Stimulated activated CD8-positive, alpha-beta memory T cell treated with anti-CD3 and anti-CD28 coated beads, Interleukin-15, amount 100 ng/mL, for 24 hours (primary cell): ENCODE data around the gene FOXN3.

Source experiments
- DNase-seq: peaks from one replicate; pipeline ENCODE4 v3.0.0-alpha.2; 2020; ENCODE audit warnings: low read depth

The FOXN3 gene

GRCh38 chr14:89417091-89417464 lies at the start of gene FOXN3:
Gene FOXN3, minus strand, starts transcription at chr14:89417233. Its CDS starts 4,757 bp downstream, at chr14:89412476.
- peak; percentile 60 for DNase-seq

GRCh38 chr14:89466484-89466883 lies 49.5 kb upstream of the FOXN3 start:
- no peak for DNase-seq

- DNase-seq = no peak
Measured at GRCh38 chr14:89465876-89466275, 48.8 kb upstream of the FOXN3 start.

- DNase-seq = no peak
Measured at GRCh38 chr14:89461256-89461655, 44.2 kb upstream of the FOXN3 start.

GRCh38 chr14:89458713-89459420 lies 41.8 kb upstream of the FOXN3 start:
- no peak for DNase-seq

- no peak for DNase-seq
Measured at GRCh38 chr14:89457007-89457406, 40.0 kb upstream of the FOXN3 start.

GRCh38 chr14:89455412-89455811 lies 38.4 kb upstream of the FOXN3 start:
- no peak for DNase-seq

- DNase-seq = no peak
Measured at GRCh38 chr14:89454996-89455395, 38.0 kb upstream of the FOXN3 start.

GRCh38 chr14:89452281-89452680 lies 35.2 kb upstream of the FOXN3 start:
- no peak for DNase-seq

GRCh38 chr14:89451229-89451628 lies 34.2 kb upstream of the FOXN3 start:
- no peak for DNase-seq

- DNase-seq = no peak
Measured at GRCh38 chr14:89447182-89447944, 30.3 kb upstream of the FOXN3 start.

GRCh38 chr14:89445273-89445973 lies 28.4 kb upstream of the FOXN3 start:
- no peak for DNase-seq

- DNase-seq = no peak
Measured at GRCh38 chr14:89444516-89445125, 27.6 kb upstream of the FOXN3 start.

- no peak for DNase-seq
Measured at GRCh38 chr14:89444044-89444443, 27.0 kb upstream of the FOXN3 start.

GRCh38 chr14:89443042-89443629 lies 26.1 kb upstream of the FOXN3 start:
- DNase-seq = no peak

- DNase-seq = no peak
Measured at GRCh38 chr14:89442280-89442679, 25.2 kb upstream of the FOXN3 start.

- DNase-seq = no peak
Measured at GRCh38 chr14:89440986-89441909, 24.2 kb upstream of the FOXN3 start.

GRCh38 chr14:89435892-89436656 lies 19.0 kb upstream of the FOXN3 start:
- DNase-seq = no peak

GRCh38 chr14:89435492-89435891 lies 18.5 kb upstream of the FOXN3 start:
- no peak for DNase-seq

GRCh38 chr14:89432226-89432625 lies 15.2 kb upstream of the FOXN3 start:
- DNase-seq = no peak
